MG63 (cell line): ENCODE data around the gene CLIP3. TPM values are rescaled to one million over a fixed set of nuclear protein-coding genes. Genes with fewer than 3 reads are reported as not detected.

Experiments used
- DNase-seq: peaks from one replicate; pipeline ENCODE4 v3.0.0-alpha.2; 2020
- H3K27me3 ChIP-seq: fragments of 250-450 bp; sonication (Bioruptor Pico); 2 replicates; pipeline ENCODE4 v1.5.1; 2020; ENCODE audit warnings: mild to moderate bottlenecking, moderate library complexity
- H3K36me3 ChIP-seq: fragments of 250-450 bp; sonication (Bioruptor Pico); 2 replicates; pipeline ENCODE4 v1.5.1; 2020; ENCODE audit warnings: mild to moderate bottlenecking, moderate library complexity
- H3K4me3 ChIP-seq: fragments of 250-450 bp; sonication (Bioruptor Pico); 2 replicates; pipeline ENCODE4 v1.5.1; 2020; ENCODE audit warnings: mild to moderate bottlenecking, moderate library complexity
- H3K9me3 ChIP-seq: fragments of 250-450 bp; sonication (Bioruptor Pico); 2 replicates; pipeline ENCODE4 v1.5.1; 2020; ENCODE audit warnings: mild to moderate bottlenecking, moderate library complexity
- total RNA-seq: library from RNA; depleted of rRNA; stranded (reverse); fragments of >200 nt; shearing (Covaris generic); gene quantifications from 2 replicates; pipeline ENCODE4 v1.2.3, GENCODE V29; 2014; ENCODE audit warnings: low replicate concordance; rRNA removed

The CLIP3 gene
- total RNA-seq, 1 experiment from 2014 or later: not detected

DNA sequence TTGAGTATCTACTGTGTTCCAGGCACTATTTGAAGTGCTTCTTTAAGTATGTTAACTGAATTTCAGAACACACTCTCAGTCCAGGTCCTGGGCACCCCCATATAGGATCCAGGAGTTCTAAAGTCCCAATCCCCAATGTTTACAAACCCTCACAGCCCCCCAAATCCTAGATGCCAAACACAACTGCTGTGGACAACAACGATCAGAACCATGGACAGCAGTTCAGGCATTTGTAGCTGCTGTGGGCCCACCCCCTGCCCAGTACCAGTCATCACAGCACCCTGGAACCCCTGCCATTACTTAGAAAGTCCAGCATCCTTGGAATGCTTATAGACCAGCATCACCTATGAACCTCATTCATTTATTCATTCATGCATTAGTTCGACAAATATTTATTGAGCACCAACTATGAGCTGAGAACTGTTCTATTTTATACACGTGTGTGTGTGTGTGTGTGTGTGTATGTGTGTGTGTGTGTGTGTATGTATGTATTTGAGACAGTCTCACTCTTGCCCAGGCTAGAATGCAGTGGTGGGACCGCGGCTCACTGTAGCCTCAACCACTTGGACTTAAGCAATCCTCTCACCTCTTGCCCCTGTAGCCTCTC lies 57.0 kb downstream of the CLIP3 start:
- no peaks in the 10 kb centered on the region for H3K9me3 ChIP-seq
- DNase-seq: no peak
- peaks cover 15% of the 10 kb centered on the region for H3K27me3 ChIP-seq
- H3K4me3 ChIP-seq: no peak overlapping the region
- H3K36me3 ChIP-seq: no peaks in the 10 kb centered on the region

DNA sequence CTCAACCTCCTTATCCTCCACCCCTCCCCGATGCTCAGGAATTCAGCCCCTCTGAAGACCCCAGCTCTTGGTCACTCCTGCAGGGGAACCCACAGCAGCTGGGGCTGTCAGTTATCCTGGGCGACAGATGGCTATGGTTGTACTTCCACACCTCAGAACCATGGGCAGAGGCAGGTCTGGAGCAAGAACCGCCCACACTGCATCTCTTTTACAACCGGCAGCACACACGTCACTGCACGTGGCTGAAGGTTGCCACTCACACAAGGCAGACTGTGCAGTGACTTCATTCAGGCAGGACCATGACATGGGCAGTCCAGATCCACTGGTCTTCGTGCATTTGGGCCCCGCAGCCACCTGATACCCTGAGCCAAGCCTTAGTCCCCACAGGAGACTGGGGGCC lies 59.2 kb downstream of the CLIP3 start:
- no peaks in the 10 kb centered on the region for H3K36me3 ChIP-seq
- no peak for DNase-seq
- no peak overlapping the region for H3K4me3 ChIP-seq
- H3K9me3 ChIP-seq: no peaks in the 10 kb centered on the region
- peaks cover 9% of the 10 kb centered on the region for H3K27me3 ChIP-seq

DNA sequence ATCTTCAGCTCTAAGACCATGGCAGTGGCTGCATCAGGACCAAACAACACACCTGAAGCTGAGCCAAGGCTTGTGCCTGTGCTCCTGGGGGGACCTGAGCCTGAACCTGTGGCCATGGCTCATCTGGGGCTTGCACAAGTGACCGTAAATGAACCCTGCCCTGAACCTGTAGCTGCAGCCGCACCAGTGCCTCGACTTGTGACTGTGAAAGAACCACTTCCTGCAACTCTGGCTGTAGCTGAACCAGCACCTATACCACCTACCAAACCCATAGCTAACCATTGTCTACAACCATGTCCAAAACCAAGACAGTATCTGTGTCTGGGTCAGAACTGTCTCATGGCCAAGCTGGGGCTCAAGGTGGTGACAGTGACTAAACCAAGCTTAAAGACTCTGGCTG lies 65.9 kb downstream of the CLIP3 start:
- Histone ChIP-seq H3K27me3 (peaks cover 2% of the 10 kb centered on the region), H3K4me3 (no peak overlapping the region), H3K9me3 (no peaks in the 10 kb centered on the region), H3K36me3 (no peaks in the 10 kb centered on the region)
- DNase-seq: no peak

Other genes with a start within 250 kb of the CLIP3 start
- not detected in 2 replicates for gene PRODH2, start 220.0 kb downstream of the CLIP3 start, total RNA-seq
- not detected in 2 replicates for gene NPHS1, start 180.4 kb downstream of the CLIP3 start, total RNA-seq
- gene KIRREL2, start 176.0 kb downstream of the CLIP3 start, total RNA-seq: 0.15 and 0.43 TPM in 2 replicates
- gene APLP1, start 164.3 kb downstream of the CLIP3 start, total RNA-seq: 19.1 and 32.5 TPM in 2 replicates
- gene NFKBID, start 132.3 kb downstream of the CLIP3 start, total RNA-seq: 0.81 and 2.1 TPM in 2 replicates
- not detected in 2 replicates for gene HCST, start 130.3 kb downstream of the CLIP3 start, total RNA-seq
- not detected in 2 replicates for gene TYROBP, start 124.6 kb downstream of the CLIP3 start, total RNA-seq
- gene LRFN3, start 96.5 kb downstream of the CLIP3 start, total RNA-seq: 2.3 and 2.9 TPM in 2 replicates
- gene SDHAF1, start 37.7 kb downstream of the CLIP3 start, total RNA-seq: 46.1 and 77.8 TPM in 2 replicates
- 0.22 and 0.23 TPM in 2 replicates for gene SYNE4, start 24.1 kb downstream of the CLIP3 start, total RNA-seq
- gene ALKBH6, start 18.7 kb downstream of the CLIP3 start, total RNA-seq: 25.1 and 26.1 TPM in 2 replicates
- gene THAP8, start 21.4 kb upstream of the CLIP3 start, total RNA-seq: 0.72 and 2.1 TPM in 2 replicates
- 2.5 and 6.1 TPM in 2 replicates for gene WDR62, start 22.0 kb upstream of the CLIP3 start, total RNA-seq
- gene OVOL3, start 78.3 kb upstream of the CLIP3 start, total RNA-seq: not detected in 2 replicates
- 94.2 and 101 TPM in 2 replicates for gene POLR2I, start 82.0 kb upstream of the CLIP3 start, total RNA-seq
- gene TBCB, start 82.6 kb upstream of the CLIP3 start, total RNA-seq: 453 and 520 TPM in 2 replicates
- 415 and 505 TPM in 2 replicates for gene CAPNS1, start 107.2 kb upstream of the CLIP3 start, total RNA-seq
- not detected in 2 replicates for gene COX7A1, start 119.6 kb upstream of the CLIP3 start, total RNA-seq
- 3.0 and 3.9 TPM in 2 replicates for gene ZNF565, start 181.8 kb upstream of the CLIP3 start, total RNA-seq
- gene ZNF146, start 182.2 kb upstream of the CLIP3 start, total RNA-seq: 42.5 and 89.2 TPM in 2 replicates